ENCODE results near the gene DLG1. TPM values are rescaled to one million over a fixed set of nuclear protein-coding genes. Genes with fewer than 3 reads are reported as not detected.
A peak's percentile ranks its signal among the peaks of the same experiment; 100 is the strongest.
"Not testable (repeated sequence)": the region's sequence is repeated elsewhere in the genome, so short reads cannot be mapped to it uniquely, and the experiment has no call there.

Gene DLG1
- total and polyA plus RNA-seq, 4 donors: 47.8 to 130 (median 67.9) TPM

DNA sequence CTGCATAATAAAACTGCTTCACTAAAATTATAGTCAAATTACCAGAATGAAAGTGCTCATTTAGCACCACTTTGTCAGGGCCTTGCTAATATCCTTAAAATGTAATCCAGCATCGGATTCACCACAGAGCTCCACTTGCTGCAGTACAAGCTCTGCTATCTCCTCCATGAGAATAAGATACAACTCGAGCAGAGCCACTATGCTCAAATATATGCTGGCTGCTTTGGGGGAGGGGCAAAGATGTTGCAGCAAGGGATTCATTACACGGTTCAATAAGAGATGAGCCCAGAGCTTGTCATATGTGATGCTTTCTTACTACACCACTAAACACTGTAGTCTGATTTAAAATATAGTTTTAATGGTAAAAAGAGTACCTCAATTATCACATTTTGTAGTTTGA, 72.2 kb downstream of the DLG1 start:
- Histone ChIP-seq H3K4me1 (ENCODE audit: control insufficient read depth, insufficient read depth, low read length) (peaks cover 2% of the 10 kb centered on the region), H3K27ac (ENCODE audit: low read depth, low read length) (no peak overlapping the region), H3K36me3 (ENCODE audit: control insufficient read depth, insufficient read depth, low read length) (no peaks in the 10 kb centered on the region), H3K27me3 (ENCODE audit: control insufficient read depth, insufficient read depth, low read length) (no peaks in the 10 kb centered on the region), H3K9me3 (ENCODE audit: control insufficient read depth, insufficient read depth, low read length) (no peaks in the 10 kb centered on the region), H3K4me3 (ENCODE audit: low read depth, low read length) (peak overlapping the region; percentile 5)
- no CpG with 5 or more reads among the region's 3 CpGs for WGBS (ENCODE audit: insufficient coverage)
- peak in 3 of 6 donors; percentile 38 to 91 (median 69) for DNase-seq (ENCODE audit: low read depth in 4 of 6, low spot score in 6 of 6)

DNA sequence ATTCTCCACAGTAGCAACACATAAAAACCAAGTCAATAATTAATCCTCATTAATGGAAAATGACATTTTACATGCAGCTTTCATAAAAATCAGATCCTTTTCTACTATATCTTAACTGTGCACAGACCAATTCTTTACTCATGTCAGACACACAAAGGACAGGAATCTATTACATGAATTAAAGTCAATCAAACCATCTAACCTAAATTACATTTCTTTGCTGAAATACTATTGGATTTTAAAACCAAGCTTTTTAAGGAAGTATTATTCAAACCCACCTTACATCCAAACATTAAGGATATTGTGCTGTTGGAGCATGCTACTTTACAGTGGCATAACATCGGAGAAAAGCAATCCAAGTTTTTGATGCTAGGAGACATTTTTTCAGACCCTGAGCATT, 72.8 kb downstream of the DLG1 start:
- peaks cover 3% of the 10 kb centered on the region for H3K4me1 ChIP-seq (ENCODE audit: control insufficient read depth, insufficient read depth, low read length)
- H3K27ac ChIP-seq (ENCODE audit: low read depth, low read length): no peak overlapping the region
- H3K4me3 ChIP-seq (ENCODE audit: low read depth, low read length): peak overlapping the region; percentile 5
- peak in 1 of 6 donors; percentile 47 for DNase-seq (ENCODE audit: low read depth in 4 of 6, low spot score in 6 of 6)
- no peaks in the 10 kb centered on the region for H3K27me3 ChIP-seq (ENCODE audit: control insufficient read depth, insufficient read depth, low read length)
- H3K36me3 ChIP-seq (ENCODE audit: control insufficient read depth, insufficient read depth, low read length): no peaks in the 10 kb centered on the region
- H3K9me3 ChIP-seq (ENCODE audit: control insufficient read depth, insufficient read depth, low read length): no peaks in the 10 kb centered on the region
- no CpG with 5 or more reads among the region's 1 CpG for WGBS (ENCODE audit: insufficient coverage)

DNA sequence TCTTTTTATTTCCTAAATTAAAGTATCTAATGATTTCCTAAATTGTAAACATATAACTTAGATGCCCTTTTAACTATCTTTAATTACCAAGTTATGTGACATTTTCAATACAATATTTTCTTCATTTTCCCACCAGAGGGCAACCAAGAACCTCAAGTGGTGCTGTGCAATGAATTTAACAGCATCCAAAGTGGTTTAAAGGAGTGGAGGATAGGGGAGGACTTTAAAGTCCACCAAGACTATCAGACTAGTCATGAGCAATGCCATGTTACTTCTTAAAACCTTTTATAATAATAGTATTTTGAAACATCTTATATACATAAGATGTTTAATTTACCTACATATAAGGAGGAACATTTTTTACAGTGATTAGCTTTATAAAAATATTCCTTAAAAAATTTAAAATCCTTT, 74.4 kb downstream of the DLG1 start:
- Histone ChIP-seq H3K27ac (ENCODE audit: low read depth, low read length) (no peak overlapping the region), H3K4me1 (ENCODE audit: control insufficient read depth, insufficient read depth, low read length) (peaks cover 3% of the 10 kb centered on the region), H3K9me3 (ENCODE audit: control insufficient read depth, insufficient read depth, low read length) (no peaks in the 10 kb centered on the region), H3K27me3 (ENCODE audit: control insufficient read depth, insufficient read depth, low read length) (no peaks in the 10 kb centered on the region), H3K36me3 (ENCODE audit: control insufficient read depth, insufficient read depth, low read length) (no peaks in the 10 kb centered on the region), H3K4me3 (ENCODE audit: low read depth, low read length) (no peak overlapping the region)
- DNase-seq (ENCODE audit: low read depth in 4 of 6, low spot score in 6 of 6): peak in 5 of 6 donors; percentile 46 to 92 (median 62)

DNA sequence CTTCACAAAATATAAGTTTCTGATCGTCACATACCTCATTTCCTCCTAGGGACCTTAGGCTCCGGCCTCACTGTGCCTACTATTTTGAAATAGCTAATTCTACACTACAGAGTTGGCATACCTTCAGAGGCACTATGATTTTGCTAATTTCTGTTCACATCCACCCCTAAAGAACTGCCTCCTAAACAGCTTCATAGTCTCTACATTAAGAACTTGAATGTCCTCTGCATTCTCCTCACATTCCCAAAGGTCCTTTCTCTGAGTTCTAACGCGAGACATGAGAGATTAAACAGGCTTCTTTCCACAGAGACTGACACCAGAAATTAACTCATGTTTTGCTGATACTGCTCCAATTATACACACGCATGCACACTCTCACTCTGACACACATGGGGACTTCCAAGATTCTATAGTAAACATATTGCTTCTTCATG, 75.5 kb downstream of the DLG1 start:
- H3K9me3 ChIP-seq (ENCODE audit: control insufficient read depth, insufficient read depth, low read length): no peaks in the 10 kb centered on the region
- DNase-seq (ENCODE audit: low read depth in 4 of 6, low spot score in 6 of 6): peak in 1 of 6 donors; percentile 22
- H3K27ac ChIP-seq (ENCODE audit: low read depth, low read length): no peak overlapping the region
- H3K36me3 ChIP-seq (ENCODE audit: control insufficient read depth, insufficient read depth, low read length): no peaks in the 10 kb centered on the region
- WGBS (ENCODE audit: insufficient coverage): 21% methylated on average over 4 of the region's 5 CpGs
- H3K4me3 ChIP-seq (ENCODE audit: low read depth, low read length): no peak overlapping the region
- H3K4me1 ChIP-seq (ENCODE audit: control insufficient read depth, insufficient read depth, low read length): peaks cover 3% of the 10 kb centered on the region
- H3K27me3 ChIP-seq (ENCODE audit: control insufficient read depth, insufficient read depth, low read length): no peaks in the 10 kb centered on the region

DNA sequence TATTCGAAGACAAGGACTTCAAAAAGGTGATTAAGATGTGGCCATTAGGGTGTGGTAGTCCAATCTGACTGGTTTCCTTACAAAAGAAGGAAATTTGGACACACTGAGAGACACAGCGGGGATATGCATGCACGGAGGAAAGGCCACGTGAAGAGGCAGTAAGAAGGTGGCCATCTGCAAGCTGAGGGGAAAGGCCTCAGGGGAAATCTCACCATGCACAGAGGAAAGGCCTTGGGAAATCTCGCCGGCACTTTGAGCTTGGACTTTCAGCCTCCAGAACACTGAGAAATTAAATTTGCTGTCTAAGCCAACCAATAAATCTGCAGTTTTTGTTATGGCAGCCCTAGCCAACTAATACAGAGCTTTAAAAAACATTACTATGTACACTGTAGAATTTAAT, 78.8 kb downstream of the DLG1 start:
- no peak for DNase-seq (ENCODE audit: low read depth in 4 of 6, low spot score in 6 of 6)
- Histone ChIP-seq H3K9me3 (ENCODE audit: control insufficient read depth, insufficient read depth, low read length) (no peaks in the 10 kb centered on the region), H3K27me3 (ENCODE audit: control insufficient read depth, insufficient read depth, low read length) (no peaks in the 10 kb centered on the region), H3K27ac (ENCODE audit: low read depth, low read length) (no peak overlapping the region), H3K4me1 (ENCODE audit: control insufficient read depth, insufficient read depth, low read length) (peaks cover 3% of the 10 kb centered on the region), H3K4me3 (ENCODE audit: low read depth, low read length) (no peak overlapping the region), H3K36me3 (ENCODE audit: control insufficient read depth, insufficient read depth, low read length) (no peaks in the 10 kb centered on the region)
- 75% methylated on average over 3 of the region's 6 CpGs for WGBS (ENCODE audit: insufficient coverage)

DNA sequence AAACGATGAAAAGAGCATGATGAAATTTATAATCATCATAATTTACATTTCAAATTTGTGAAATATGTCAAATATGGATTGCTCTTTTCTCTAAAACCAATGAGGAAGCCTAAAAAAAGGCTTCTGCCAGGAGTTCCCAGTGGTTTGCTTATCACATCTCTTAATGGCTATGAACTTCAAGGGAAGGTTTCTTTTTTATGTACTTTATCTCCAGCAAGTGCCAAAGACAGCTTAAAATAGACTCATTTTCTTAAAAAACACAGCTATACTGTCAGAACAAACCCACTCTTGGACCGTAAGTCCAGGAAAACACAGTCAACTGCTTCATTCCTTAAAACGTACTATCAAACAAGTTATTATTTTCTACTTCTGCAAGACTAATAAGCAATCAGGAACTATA, 80.2 kb downstream of the DLG1 start:
- no peak overlapping the region for H3K4me3 ChIP-seq (ENCODE audit: low read depth, low read length)
- no peak for DNase-seq (ENCODE audit: low read depth in 4 of 6, low spot score in 6 of 6)
- H3K9me3 ChIP-seq (ENCODE audit: control insufficient read depth, insufficient read depth, low read length): no peaks in the 10 kb centered on the region
- 95% methylated on average over 2 of the region's 3 CpGs for WGBS (ENCODE audit: insufficient coverage)
- H3K36me3 ChIP-seq (ENCODE audit: control insufficient read depth, insufficient read depth, low read length): no peaks in the 10 kb centered on the region
- peaks cover 3% of the 10 kb centered on the region for H3K4me1 ChIP-seq (ENCODE audit: control insufficient read depth, insufficient read depth, low read length)
- no peaks in the 10 kb centered on the region for H3K27me3 ChIP-seq (ENCODE audit: control insufficient read depth, insufficient read depth, low read length)
- H3K27ac ChIP-seq (ENCODE audit: low read depth, low read length): no peak overlapping the region

DNA sequence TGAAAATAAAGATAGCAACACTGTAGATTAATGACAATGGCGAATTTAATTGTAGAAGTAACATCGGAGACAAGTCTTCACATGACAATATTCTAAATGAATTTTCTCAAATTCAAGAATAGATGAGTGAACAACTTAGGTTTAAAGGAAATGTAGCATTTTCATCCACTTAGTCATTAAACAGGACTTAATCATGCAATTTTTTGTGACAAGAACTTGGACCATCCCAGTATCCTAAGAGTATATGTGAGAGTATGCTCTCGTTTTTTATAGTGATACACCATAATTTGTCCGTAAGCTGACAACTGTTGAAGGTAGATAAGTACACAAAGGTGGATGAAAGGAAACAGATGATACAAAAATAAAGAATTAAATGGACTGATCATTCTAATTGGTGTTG, 81.5 kb downstream of the DLG1 start:
- Histone ChIP-seq H3K4me3 (ENCODE audit: low read depth, low read length) (no peak overlapping the region), H3K36me3 (ENCODE audit: control insufficient read depth, insufficient read depth, low read length) (no peaks in the 10 kb centered on the region), H3K27ac (ENCODE audit: low read depth, low read length) (no peak overlapping the region), H3K9me3 (ENCODE audit: control insufficient read depth, insufficient read depth, low read length) (no peaks in the 10 kb centered on the region), H3K4me1 (ENCODE audit: control insufficient read depth, insufficient read depth, low read length) (peaks cover 3% of the 10 kb centered on the region), H3K27me3 (ENCODE audit: control insufficient read depth, insufficient read depth, low read length) (no peaks in the 10 kb centered on the region)
- no peak for DNase-seq (ENCODE audit: low read depth in 4 of 6, low spot score in 6 of 6)
- WGBS (ENCODE audit: insufficient coverage): no CpG with 5 or more reads among the region's 4 CpGs

DNA sequence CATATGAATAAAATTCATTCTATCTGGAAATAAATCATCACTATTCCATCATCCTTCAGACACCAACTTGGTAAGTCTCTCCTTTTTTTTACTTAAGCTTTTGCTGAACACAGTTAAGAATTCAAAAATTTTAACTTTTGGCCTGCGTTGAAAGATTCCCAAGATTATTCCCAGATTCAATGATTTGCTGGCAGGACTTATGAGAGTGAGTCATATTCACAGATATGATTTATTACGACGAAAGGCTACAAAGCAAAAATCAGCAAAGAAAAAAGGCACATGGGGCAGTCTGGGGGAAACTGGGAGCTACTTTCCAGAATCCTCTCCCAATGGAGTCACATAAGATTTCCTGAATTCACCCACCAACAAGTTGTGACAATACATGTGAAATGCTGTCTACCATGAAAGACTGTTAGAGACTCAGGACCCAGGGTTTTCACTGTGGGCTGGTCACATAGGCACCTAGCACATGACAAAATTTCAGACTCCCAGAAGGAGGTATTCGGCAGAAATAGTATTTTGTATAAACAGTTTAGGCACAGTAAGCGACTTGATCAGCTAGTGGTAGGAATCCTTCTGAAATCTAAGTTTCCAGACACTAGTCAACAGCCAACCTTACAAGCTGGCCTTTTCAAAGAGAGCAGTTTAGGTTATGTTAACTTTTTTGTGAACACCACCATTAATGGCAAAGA, 82.1 kb downstream of the DLG1 start:
- no peak overlapping the region for H3K27ac ChIP-seq (ENCODE audit: low read depth, low read length)
- DNase-seq (ENCODE audit: low read depth in 4 of 6, low spot score in 6 of 6): no peak
- no CpG with 5 or more reads among the region's 5 CpGs for WGBS (ENCODE audit: insufficient coverage)

DNA sequence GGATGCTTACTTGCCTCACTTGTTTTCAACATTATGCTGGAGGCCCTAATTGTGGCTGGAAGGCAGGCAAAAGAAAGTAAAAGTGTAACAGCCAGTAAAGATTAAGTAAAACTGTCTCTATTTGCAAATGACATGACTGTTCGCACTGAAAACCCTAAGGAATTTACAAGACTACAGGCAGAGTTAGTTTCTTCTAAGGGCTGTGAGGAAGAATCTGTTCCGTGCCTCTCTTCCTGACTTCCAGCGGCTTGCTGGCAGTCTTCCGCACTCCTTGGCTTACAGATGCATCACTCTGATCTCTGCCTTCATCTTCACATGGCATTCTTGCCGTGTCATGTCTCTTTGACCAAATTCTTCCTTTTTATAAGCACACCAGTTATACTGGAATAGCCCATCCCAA, 86.1 kb downstream of the DLG1 start:
- no peaks in the 10 kb centered on the region for H3K27me3 ChIP-seq (ENCODE audit: control insufficient read depth, insufficient read depth, low read length)
- WGBS (ENCODE audit: insufficient coverage): 100% methylated on average over 3 of the region's 5 CpGs
- H3K27ac ChIP-seq (ENCODE audit: low read depth, low read length): no peak overlapping the region
- H3K36me3 ChIP-seq (ENCODE audit: control insufficient read depth, insufficient read depth, low read length): no peaks in the 10 kb centered on the region
- H3K9me3 ChIP-seq (ENCODE audit: control insufficient read depth, insufficient read depth, low read length): no peaks in the 10 kb centered on the region
- no peak overlapping the region for H3K4me3 ChIP-seq (ENCODE audit: low read depth, low read length)
- DNase-seq (ENCODE audit: low read depth in 4 of 6, low spot score in 6 of 6): no peak
- H3K4me1 ChIP-seq (ENCODE audit: control insufficient read depth, insufficient read depth, low read length): no peaks in the 10 kb centered on the region

More for the DNA sequence above, 82.1 kb downstream of the DLG1 start:
- Histone ChIP-seq H3K4me3 (ENCODE audit: low read depth, low read length) (no peak overlapping the region), H3K9me3 (ENCODE audit: control insufficient read depth, insufficient read depth, low read length) (no peaks in the 10 kb centered on the region), H3K36me3 (ENCODE audit: control insufficient read depth, insufficient read depth, low read length) (no peaks in the 10 kb centered on the region), H3K4me1 (ENCODE audit: control insufficient read depth, insufficient read depth, low read length) (peaks cover 2% of the 10 kb centered on the region), H3K27me3 (ENCODE audit: control insufficient read depth, insufficient read depth, low read length) (no peaks in the 10 kb centered on the region)

DNA sequence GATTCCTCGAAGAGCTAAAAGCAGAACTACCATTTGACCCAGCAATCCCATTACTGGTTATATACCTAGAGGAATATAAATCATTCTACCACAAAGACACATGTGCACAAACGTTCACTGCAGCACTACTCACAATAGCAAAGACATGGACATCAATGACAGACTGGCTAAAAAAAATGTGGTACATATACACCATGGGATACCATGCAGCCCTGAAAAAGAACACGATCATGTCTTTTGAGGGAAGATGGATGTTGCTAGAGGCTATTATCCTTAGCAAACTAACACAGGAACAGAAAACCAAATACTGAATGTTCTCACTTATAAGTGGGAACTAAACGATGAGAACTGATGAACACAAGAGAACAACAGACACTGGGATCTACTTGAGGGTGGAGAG, 86.7 kb downstream of the DLG1 start:
- WGBS (ENCODE audit: insufficient coverage): no CpG with 5 or more reads among the region's 4 CpGs
- H3K4me3 ChIP-seq (ENCODE audit: low read depth, low read length): not testable (repeated sequence)

More for the DNA sequence above, 86.7 kb downstream of the DLG1 start:
- not testable (repeated sequence) for DNase-seq (ENCODE audit: low read depth in 4 of 6, low spot score in 6 of 6); H3K36me3 ChIP-seq (ENCODE audit: control insufficient read depth, insufficient read depth, low read length); H3K4me1 ChIP-seq (ENCODE audit: control insufficient read depth, insufficient read depth, low read length); H3K27me3 ChIP-seq (ENCODE audit: control insufficient read depth, insufficient read depth, low read length); H3K9me3 ChIP-seq (ENCODE audit: control insufficient read depth, insufficient read depth, low read length); H3K27ac ChIP-seq (ENCODE audit: low read depth, low read length)

Measured in spinal cord (tissue), 10 donors.